D721Med (cell line): Measurements from ENCODE around the gene SARDH.

Source experiments
- DNase-seq: peaks from one replicate; pipeline ENCODE4 v3.0.0; 2011; ENCODE audit warnings: low spot score; ENCODE audit not compliant: insufficient read length
- FAIRE-seq: peaks from 2 replicates; lab custom pipeline; 2011; peaks lifted over from hg19 to GRCh38; lab: Jason Lieb, UNC
- CTCF ChIP-seq: IDR thresholded peaks from 2 replicates; pipeline ENCODE4 v1.5.1; 2012; ENCODE audit warnings: mild to moderate bottlenecking, control low read depth; ENCODE audit not compliant: insufficient read depth; ENCODE audit errors: missing control alignments

SARDH gene

DNA sequence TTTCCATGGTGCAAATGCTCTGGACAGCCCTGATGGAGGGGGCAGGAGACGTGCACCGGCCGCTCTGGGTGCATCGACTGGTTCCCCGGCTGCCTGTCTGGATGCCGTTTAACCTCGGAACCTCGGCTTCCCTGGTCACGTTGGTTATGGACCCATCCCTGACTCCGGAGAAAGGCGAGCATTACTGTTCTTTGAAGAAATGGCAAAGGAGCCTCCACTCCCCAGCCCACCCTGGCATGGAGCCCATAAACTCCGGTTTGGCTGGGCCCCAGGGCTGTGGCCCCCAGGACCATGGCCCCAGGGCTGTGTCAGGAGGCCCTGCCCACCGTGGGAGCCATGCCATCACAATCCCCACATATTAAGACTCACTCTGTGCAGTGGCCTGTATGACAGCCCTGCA lies 73.1 kb downstream of the SARDH start:
- no peak for DNase-seq
- TF ChIP-seq CTCF = no peak
- FAIRE-seq = no peak

DNA sequence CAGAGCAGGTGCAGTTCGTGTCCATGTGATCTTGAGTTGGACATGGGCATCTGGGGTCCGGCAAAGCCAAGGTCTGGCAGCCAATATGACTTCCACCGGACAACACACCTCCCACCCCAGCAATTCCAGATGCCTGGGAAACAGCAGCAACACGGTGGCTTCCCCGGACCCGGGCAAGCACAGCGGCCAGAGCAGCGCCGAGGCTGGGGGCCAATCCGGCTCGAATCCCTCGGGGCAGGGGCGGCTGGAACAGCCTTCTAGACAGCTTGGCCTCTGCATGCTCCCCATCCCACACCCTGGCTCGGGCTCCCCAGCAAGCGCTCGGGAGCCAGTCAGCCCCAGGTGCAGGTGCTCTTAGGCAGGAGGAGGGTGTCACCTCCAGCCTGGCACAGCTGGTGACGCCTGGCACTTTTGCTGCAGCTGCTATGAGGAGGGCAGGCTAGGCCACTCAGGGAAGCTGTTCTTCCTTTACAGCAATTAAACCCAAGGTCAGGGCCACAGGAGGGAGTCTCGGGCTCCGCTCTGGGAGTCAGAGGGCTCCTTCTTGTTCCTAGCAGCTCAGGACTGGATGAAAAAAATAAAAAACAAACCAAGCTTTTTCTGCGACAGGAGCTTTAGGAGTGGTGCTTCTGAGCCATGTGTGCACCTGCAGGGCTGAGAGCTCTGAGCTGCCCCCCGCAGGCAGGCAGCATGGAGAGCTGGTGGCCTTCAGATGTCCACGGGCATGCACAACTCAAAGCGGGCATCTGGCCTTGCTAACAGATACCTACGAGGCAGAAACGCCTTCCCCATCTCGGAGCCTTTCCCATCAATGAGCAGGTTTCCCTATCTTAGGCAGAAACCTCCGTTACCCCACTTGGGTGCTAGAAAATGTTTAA lies 73.7 kb downstream of the SARDH start:
- FAIRE-seq (no peak), DNase-seq (no peak)
- no peak for TF ChIP-seq CTCF

DNA sequence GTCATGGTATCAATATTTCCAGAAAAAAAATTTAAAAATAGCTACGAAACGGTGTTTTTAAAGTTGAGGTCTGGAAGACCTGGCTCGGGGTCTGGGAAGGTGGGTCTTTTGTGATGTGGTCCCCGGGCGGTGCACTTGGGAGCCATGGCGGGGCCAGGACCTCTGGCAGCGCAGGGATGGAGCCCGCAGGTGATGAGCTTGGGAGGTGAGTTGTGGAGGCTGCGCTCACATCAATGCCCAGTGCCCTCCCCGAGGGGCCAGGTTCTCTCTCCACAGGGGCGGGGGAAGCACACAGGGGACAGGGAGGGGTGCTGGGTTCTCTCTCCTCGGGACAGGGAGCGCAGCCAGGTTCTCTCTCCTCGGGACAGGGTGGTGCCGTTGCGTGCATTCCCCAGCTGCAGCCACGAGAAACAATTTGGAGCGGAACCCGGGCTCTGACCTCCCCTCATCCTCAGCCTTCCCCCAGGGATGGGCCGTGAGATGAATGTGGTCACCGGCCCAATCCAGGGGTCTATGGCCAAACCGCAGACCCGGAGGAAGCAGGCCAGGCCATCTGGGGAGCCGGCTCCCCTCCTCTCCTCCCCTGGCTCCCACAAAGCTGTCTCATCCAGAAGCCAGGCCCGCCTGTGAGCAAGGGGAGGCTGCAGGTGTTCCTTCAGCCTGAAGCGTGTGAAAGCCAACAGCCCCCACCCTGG lies 76.2 kb downstream of the SARDH start:
- DNase-seq = no peak
- no peak for TF ChIP-seq CTCF
- no peak for FAIRE-seq

DNA sequence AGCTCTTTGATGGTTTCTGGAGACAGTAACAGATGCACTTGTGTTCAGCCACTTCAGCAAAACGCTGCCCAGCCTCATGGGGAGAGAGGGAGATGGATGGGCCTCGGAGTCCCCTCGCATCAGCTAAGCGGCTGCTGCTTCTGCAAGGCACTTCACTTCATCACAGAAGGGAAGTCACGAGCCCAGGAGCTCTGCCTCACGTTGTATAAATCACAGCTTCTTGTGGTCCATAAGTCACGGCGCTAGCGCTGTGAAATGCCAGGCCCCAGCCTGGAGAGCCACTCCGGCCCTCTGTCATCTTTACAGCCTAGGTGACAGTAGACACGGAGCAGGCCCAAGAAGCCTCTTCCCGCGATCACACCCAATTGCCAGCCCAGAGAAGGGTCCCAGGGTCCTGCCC lies 78.6 kb downstream of the SARDH start:
- FAIRE-seq (no peak), DNase-seq (no peak)
- TF ChIP-seq CTCF = no peak

GRCh38 chr9:133658442-133659431 lies 79.4 kb downstream of the SARDH start:
- DNase-seq = no peak
- FAIRE-seq = no peak
- TF ChIP-seq CTCF = no peak

- no peak for TF ChIP-seq CTCF
- FAIRE-seq (no peak), DNase-seq (no peak)
These were observed 81.0 kb downstream of the SARDH start for GRCh38 chr9:133657120-133657661.
